HepG2 (cell line): ENCODE results near the gene CLTCL1. TPM values are rescaled to one million over a fixed set of nuclear protein-coding genes. Genes with fewer than 3 reads are reported as not detected.

Experiments
- ARID5B ChIP-seq: IDR thresholded peaks from 2 replicates; pipeline ENCODE4 v1.4.0; 2020; ENCODE audit warnings: mild to moderate bottlenecking, missing genetic modification reagents
- CTCF ChIP-seq: sonication (generic); formaldehyde crosslinking; IDR thresholded peaks from 2 replicates; pipeline ENCODE4 v1.5.0; 2020; ENCODE audit warnings: mild to moderate bottlenecking, missing genetic modification reagents, moderate library complexity
- HMGA1 ChIP-seq: sonication (generic); formaldehyde crosslinking; conservative IDR thresholded peaks from 2 replicates; pipeline ENCODE4 v1.4.0; 2020; ENCODE audit warnings: missing genetic modification reagents
- HOMEZ ChIP-seq: IDR thresholded peaks from 2 replicates; pipeline ENCODE4 v1.6.1; 2016; ENCODE audit warnings: low read depth
- ZNF292 ChIP-seq: sonication (generic); formaldehyde crosslinking; IDR thresholded peaks from 2 replicates; pipeline ENCODE4 v1.8.1; 2022; ENCODE audit warnings: mild to moderate bottlenecking, low read depth, missing genetic modification reagents, borderline replicate concordance
- ZNF318 ChIP-seq: sonication (generic); formaldehyde crosslinking; IDR thresholded peaks from 2 replicates; pipeline ENCODE4 v1.4.0; 2020; ENCODE audit warnings: mild to moderate bottlenecking, missing genetic modification reagents
- ZNF574 ChIP-seq: sonication (generic); formaldehyde crosslinking; IDR thresholded peaks from 2 replicates; pipeline ENCODE4 v1.4.0; 2020; ENCODE audit warnings: missing genetic modification reagents
- polyA plus RNA-seq, 8 experiments: library from polyadenylated mRNA; depleted of rRNA in 3 of 8; stranded (reverse) in 7 of 8; unstranded in 1 of 8; fragments of >200 nt; fragmentation: Illumina TruSeq in 4 of 8; extraction: Trizol in 4 of 8; gene quantifications; 2 replicates each; pipeline versions ENCODE4 v1.2.1 to v1.2.3, GENCODE V29; 2011 to 2016; ENCODE audit warnings: low read depth in 4 of 8, missing spikeins in 1 of 8, mixed read lengths in 1 of 8; ENCODE audit not compliant: insufficient read depth in 1 of 8
- total RNA-seq, 5 experiments: library from RNA; depleted of rRNA; stranded (reverse); fragments of >200 nt; fragmentation: Illumina TruSeq; extraction: Trizol; gene quantifications; 2 replicates each; pipeline ENCODE4 v1.2.3, GENCODE V29; 2016; ENCODE audit warnings: low read depth in 1 of 5

CLTCL1 gene
- total and polyA plus RNA-seq, 2 of the 13 experiments (the other 11 are each of a cell fraction or from before 2014, with no cell fraction given): 8.1 to 10.9 TPM

- TF ChIP-seq ZNF318 (CRISPR knock-in tag) (no peak), ZNF292 (CRISPR knock-in tag) (no peak), HOMEZ (CRISPR knock-in tag) (peak; percentile 78; the same call in 1 of the 2 replicates), HMGA1 (CRISPR knock-in tag) (no peak), CTCF (CRISPR knock-in tag) (peak; percentile 25), ZNF574 (peak; percentile 74), ARID5B (CRISPR knock-in tag) (peak; percentile 62; the same call in 1 of the 2 replicates)
Measured at GRCh38 chr22:19336133-19337075, 44.9 kb upstream of the CLTCL1 start (continued).
